Measurements from ENCODE around the gene METAP2.

DNA sequence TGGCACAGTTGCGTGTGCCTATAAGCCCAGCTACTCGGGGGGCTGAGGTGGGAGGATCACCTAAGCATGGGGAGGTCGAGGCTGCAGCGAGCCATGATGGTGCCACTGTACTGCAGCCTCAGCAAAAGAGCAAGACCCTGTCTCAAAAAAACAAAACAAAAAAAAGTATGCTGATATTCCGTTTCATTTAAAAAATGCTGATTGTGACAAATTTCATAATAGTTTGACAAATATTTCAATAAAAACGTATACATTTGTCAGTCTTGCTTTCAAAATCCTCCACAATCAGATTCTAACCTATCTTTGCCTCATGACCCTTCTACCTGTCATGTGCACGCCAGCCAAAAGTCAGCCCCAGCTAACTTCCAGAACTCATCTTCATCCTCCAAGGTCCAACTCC, 67.5 kb downstream of the METAP2 start:
- TF ChIP-seq POLR2AphosphoS5 (IDR thresholded peaks at IDR 0.05; ENCODE audit: low read depth, low read length) = no peak
- TF ChIP-seq, protein P1, sequence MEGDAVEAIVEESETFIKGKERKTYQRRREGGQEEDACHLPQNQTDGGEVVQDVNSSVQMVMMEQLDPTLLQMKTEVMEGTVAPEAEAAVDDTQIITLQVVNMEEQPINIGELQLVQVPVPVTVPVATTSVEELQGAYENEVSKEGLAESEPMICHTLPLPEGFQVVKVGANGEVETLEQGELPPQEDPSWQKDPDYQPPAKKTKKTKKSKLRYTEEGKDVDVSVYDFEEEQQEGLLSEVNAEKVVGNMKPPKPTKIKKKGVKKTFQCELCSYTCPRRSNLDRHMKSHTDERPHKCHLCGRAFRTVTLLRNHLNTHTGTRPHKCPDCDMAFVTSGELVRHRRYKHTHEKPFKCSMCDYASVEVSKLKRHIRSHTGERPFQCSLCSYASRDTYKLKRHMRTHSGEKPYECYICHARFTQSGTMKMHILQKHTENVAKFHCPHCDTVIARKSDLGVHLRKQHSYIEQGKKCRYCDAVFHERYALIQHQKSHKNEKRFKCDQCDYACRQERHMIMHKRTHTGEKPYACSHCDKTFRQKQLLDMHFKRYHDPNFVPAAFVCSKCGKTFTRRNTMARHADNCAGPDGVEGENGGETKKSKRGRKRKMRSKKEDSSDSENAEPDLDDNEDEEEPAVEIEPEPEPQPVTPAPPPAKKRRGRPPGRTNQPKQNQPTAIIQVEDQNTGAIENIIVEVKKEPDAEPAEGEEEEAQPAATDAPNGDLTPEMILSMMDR (IDR thresholded peaks at IDR 0.05) = no peak

Measured in Panc1 (cell line).